HFFc6 (cell line): Measurements from ENCODE around the gene CDX1. TPM values are rescaled to one million over a fixed set of nuclear protein-coding genes. Genes with fewer than 3 reads are reported as not detected.

Source experiments
- DNase-seq: peaks from one replicate; pipeline ENCODE4 v3.0.0-alpha.2; 2018
- H3K27ac Mint-ChIP-seq: 2 replicates; pipeline ENCODE4 v1.8.0; 2020; ENCODE audit warnings: mild to moderate bottlenecking, mixed read lengths
- H3K27me3 Mint-ChIP-seq: 2 replicates; pipeline ENCODE4 v1.8.0; 2021; ENCODE audit warnings: mild to moderate bottlenecking, moderate library complexity, mixed read lengths; ENCODE audit not compliant: insufficient read depth
- H3K36me3 Mint-ChIP-seq: 2 replicates; pipeline ENCODE4 v1.8.0; 2021; ENCODE audit warnings: low read depth, mixed read lengths
- H3K4me1 Mint-ChIP-seq: 2 replicates; pipeline ENCODE4 v1.8.0; 2020; ENCODE audit warnings: low read depth, mixed read lengths
- H3K4me3 Mint-ChIP-seq: 2 replicates; pipeline ENCODE4 v1.8.0; 2020; ENCODE audit warnings: mild to moderate bottlenecking, moderate library complexity, mixed read lengths
- H3K9me3 Mint-ChIP-seq: 2 replicates; pipeline ENCODE4 v1.8.0; 2020; ENCODE audit warnings: mild to moderate bottlenecking, mixed read lengths
- CTCF ChIP-seq: fragments of 200-600 bp; sonication (generic); IDR thresholded peaks from 2 replicates; pipeline ENCODE4 v1.5.0; 2021; ENCODE audit warnings: antibody characterized with exemption, mild to moderate bottlenecking
- total RNA-seq, 6 experiments: library from RNA; stranded (reverse); fragmentation: NEBNext Ultra II Directional; extraction: Animal tissue kit (Norgen Biotek cat#: 25700); gene quantifications; 2 replicates in 1 of 6; 3 replicates in 5 of 6; pipeline ENCODE4 v1.2.3, GENCODE V29; 2021

The CDX1 gene
- total RNA-seq, 6 experiments from 2014 or later: 0.11 TPM; not detected in 5

- Mint-ChIP-seq H3K4me1 (peaks cover 62% of the 10 kb centered on the region), H3K36me3 (peaks cover 75% of the 10 kb centered on the region), H3K27me3 (peaks cover 11% of the 10 kb centered on the region; the same call in 1 of the 2 replicates), H3K4me3 (no peak overlapping the region), H3K27ac (no peak overlapping the region), H3K9me3 (no peaks in the 10 kb centered on the region)
- no peak for DNase-seq
- TF ChIP-seq CTCF: no peak
Measured at GRCh38 chr5:150129454-150129812, 37.1 kb upstream of the CDX1 start.

GRCh38 chr5:150129813-150130492, 36.6 kb upstream of the CDX1 start:
- peak; percentile 96 for TF ChIP-seq CTCF
- no peak overlapping the region for H3K4me3 Mint-ChIP-seq
- peaks cover 76% of the 10 kb centered on the region for H3K36me3 Mint-ChIP-seq
- peaks cover 68% of the 10 kb centered on the region for H3K4me1 Mint-ChIP-seq
- peak; percentile 56 for DNase-seq
- H3K27ac Mint-ChIP-seq: peak overlapping the region; percentile 67
- H3K27me3 Mint-ChIP-seq: peaks cover 11% of the 10 kb centered on the region
- no peaks in the 10 kb centered on the region for H3K9me3 Mint-ChIP-seq

GRCh38 chr5:150130493-150130922, 36.1 kb upstream of the CDX1 start:
- TF ChIP-seq CTCF: no peak
- DNase-seq: no peak
- Mint-ChIP-seq H3K4me1 (peaks cover 73% of the 10 kb centered on the region), H3K27ac (peak overlapping the region; percentile 67), H3K4me3 (no peak overlapping the region), H3K27me3 (peaks cover 11% of the 10 kb centered on the region), H3K9me3 (no peaks in the 10 kb centered on the region), H3K36me3 (peaks cover 76% of the 10 kb centered on the region)

GRCh38 chr5:150131461-150131860, 35.1 kb upstream of the CDX1 start:
- peaks cover 75% of the 10 kb centered on the region for H3K4me1 Mint-ChIP-seq
- peaks cover 9% of the 10 kb centered on the region for H3K27me3 Mint-ChIP-seq
- H3K27ac Mint-ChIP-seq: peak overlapping the region; percentile 59

GRCh38 chr5:150131978-150132694, 34.4 kb upstream of the CDX1 start:
- Mint-ChIP-seq H3K9me3 (no peaks in the 10 kb centered on the region), H3K27me3 (peaks cover 11% of the 10 kb centered on the region), H3K4me1 (peaks cover 78% of the 10 kb centered on the region), H3K4me3 (peak overlapping the region; percentile 37; the same call in 1 of the 2 replicates), H3K36me3 (peaks cover 65% of the 10 kb centered on the region), H3K27ac (peak overlapping the region; percentile 76)
- no peak for TF ChIP-seq CTCF
- peak; percentile 26 for DNase-seq

More at GRCh38 chr5:150131461-150131860, 35.1 kb upstream of the CDX1 start:
- Mint-ChIP-seq H3K36me3 (peaks cover 66% of the 10 kb centered on the region), H3K4me3 (no peak overlapping the region), H3K9me3 (no peaks in the 10 kb centered on the region)
- peak; percentile 30 for DNase-seq
- no peak for TF ChIP-seq CTCF
